ENCODE measurements around the gene CSF3R. TPM values are rescaled to one million over a fixed set of nuclear protein-coding genes. Genes with fewer than 3 reads are reported as not detected.

CSF3R gene
- polyA plus RNA-seq, 1 of the 3 experiments (the other 2 are of a cell fraction), result not detected

DNA sequence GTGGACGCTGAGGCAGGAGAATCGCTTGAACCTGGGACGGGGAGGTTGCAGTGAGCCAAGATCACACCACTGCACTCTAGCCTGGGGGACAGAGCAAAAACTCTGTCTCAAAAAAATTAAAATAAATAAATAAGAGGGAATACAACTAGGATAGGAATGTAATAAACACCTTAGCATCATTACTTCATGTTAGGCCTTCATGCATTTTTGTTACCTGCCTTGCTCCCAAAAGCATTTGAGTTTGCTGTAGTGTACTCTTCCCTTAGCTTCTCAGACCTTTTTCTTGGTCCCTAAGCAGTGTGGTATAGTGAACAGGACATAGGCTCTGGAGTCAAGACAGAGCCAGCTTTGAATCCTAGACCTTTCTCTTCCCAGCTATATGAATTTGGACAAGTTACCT lies 29.7 kb downstream of the CSF3R start:
- H3F3A ChIP-seq (replicated peaks; ENCODE audit: insufficient read depth), result peaks cover 16% of the 10 kb centered on the region
- H3K4me2 ChIP-seq, result no peak overlapping the region
- CTCF ChIA-PET, result no interaction called here
- WGBS (ENCODE audit: low lambda C conversion rate), result 91% methylated on average over 3 of the region's 3 CpGs
- H3K9me3 ChIP-seq, result no peaks in the 10 kb centered on the region
- no peak overlapping the region for H3K9ac ChIP-seq
- H3K9me2 ChIP-seq, result no peaks in the 10 kb centered on the region
- H3K27me3 ChIP-seq (ENCODE audit: insufficient read depth), result no peaks in the 10 kb centered on the region
- H3K36me3 ChIP-seq (replicated peaks in 1 of 2; ENCODE audit: control insufficient read depth in 1 of 2, insufficient read depth in 2 of 2, low read length in 1 of 2), result peaks cover 26 to 31% of the 10 kb centered on the region in 2 experiments
- no peak overlapping the region for H2AFZ ChIP-seq (ENCODE audit: low read depth)
- POLR2A ChIA-PET, result interaction anchor here (1.8 kb wide), 1 partner anchor 11 kb away, joined by 4 read pairs; the partner anchor contains the start of gene MRPS15
- TF ChIP-seq MAX (IDR thresholded peaks at IDR 0.05; ENCODE audit: low read depth) (no peak), ELF1 (IDR thresholded peaks at IDR 0.05) (no peak), EZH2phosphoT487 (IDR thresholded peaks at IDR 0.05; ENCODE audit: borderline replicate concordance, low read depth) (no peak)
- TF ChIP-seq, protein P1, sequence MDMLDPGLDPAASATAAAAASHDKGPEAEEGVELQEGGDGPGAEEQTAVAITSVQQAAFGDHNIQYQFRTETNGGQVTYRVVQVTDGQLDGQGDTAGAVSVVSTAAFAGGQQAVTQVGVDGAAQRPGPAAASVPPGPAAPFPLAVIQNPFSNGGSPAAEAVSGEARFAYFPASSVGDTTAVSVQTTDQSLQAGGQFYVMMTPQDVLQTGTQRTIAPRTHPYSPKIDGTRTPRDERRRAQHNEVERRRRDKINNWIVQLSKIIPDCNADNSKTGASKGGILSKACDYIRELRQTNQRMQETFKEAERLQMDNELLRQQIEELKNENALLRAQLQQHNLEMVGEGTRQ (IDR thresholded peaks at IDR 0.05; ENCODE audit: borderline replicate concordance, low read depth, low read length), result no peak
- H4K20me1 ChIP-seq (ENCODE audit: insufficient read depth), result no peaks in the 10 kb centered on the region
- H3K4me1 ChIP-seq (ENCODE audit: control insufficient read depth in 1 of 2, insufficient read depth in 2 of 2, low read depth in 1 of 2, low read length in 1 of 2), result peaks cover 0 to 8% of the 10 kb centered on the region in 2 experiments; a peak in 1 of 4 replicates
- no peak overlapping the region for H3K27ac ChIP-seq (ENCODE audit: low read depth in 2 of 2, low read length in 1 of 2)
- peaks cover 7% of the 10 kb centered on the region for H3K79me2 ChIP-seq (ENCODE audit: insufficient read depth)
- H3K4me3 ChIP-seq (ENCODE audit: low read depth in 2 of 2, low read length in 1 of 2), result no peak overlapping the region
- DNase-seq, result no peak

DNA sequence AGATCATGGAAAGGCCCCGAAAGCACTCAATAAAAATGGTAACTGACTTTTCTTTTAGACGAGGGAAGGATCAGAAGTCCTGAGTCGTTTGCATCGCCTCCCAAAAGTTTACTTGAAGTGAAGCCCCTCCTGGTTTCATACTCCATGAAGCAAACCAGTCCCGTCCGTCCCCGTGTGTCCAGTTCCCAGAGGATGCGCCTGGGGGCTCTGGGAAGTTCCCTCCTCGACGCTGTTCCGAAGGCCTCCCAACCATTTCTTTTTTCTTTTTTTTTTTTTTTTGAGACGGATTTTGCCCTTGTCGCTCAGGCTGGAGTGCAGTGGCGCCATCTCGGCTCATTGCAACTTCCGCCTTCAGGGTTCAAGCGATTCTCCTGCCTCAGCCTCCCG lies 31.8 kb downstream of the CSF3R start:
- Histone ChIP-seq H4K20me1 (ENCODE audit: insufficient read depth) (no peaks in the 10 kb centered on the region), H3K79me2 (ENCODE audit: insufficient read depth) (peaks cover 7% of the 10 kb centered on the region), H3F3A (replicated peaks; ENCODE audit: insufficient read depth) (peaks cover 12% of the 10 kb centered on the region), H3K4me2 (peak overlapping the region; percentile 91), H3K9ac (peak overlapping the region; percentile 85), H3K4me1 (ENCODE audit: control insufficient read depth in 1 of 2, insufficient read depth in 2 of 2, low read depth in 1 of 2, low read length in 1 of 2) (peaks cover 0 to 8% of the 10 kb centered on the region in 2 experiments; a peak in 1 of 4 replicates), H3K36me3 (replicated peaks in 1 of 2; ENCODE audit: control insufficient read depth in 1 of 2, insufficient read depth in 2 of 2, low read length in 1 of 2) (peaks cover 9 to 17% of the 10 kb centered on the region in 2 experiments), H3K9me2 (no peaks in the 10 kb centered on the region), H3K27me3 (ENCODE audit: insufficient read depth) (no peaks in the 10 kb centered on the region), H3K4me3 (ENCODE audit: low read depth in 2 of 2, low read length in 1 of 2) (peak overlapping the region; percentile 74 to 80), H2AFZ (ENCODE audit: low read depth) (peak overlapping the region; percentile 91), H3K27ac (ENCODE audit: low read depth in 2 of 2, low read length in 1 of 2) (peak overlapping the region; percentile 91 to 94), H3K9me3 (no peaks in the 10 kb centered on the region)
- ChIA-PET CTCF (interaction anchor here (0.8 to 1.8 kb wide), 6 partner anchors 17 to 316 kb away, joined by 3 to 6 read pairs (median 3); no protein-coding TSS in a partner anchor), POLR2A (interaction anchor here (0.9 to 2.8 kb wide), 4 partner anchors 8 to 64 kb away, joined by 3 to 22 read pairs (median 4); partner anchors contain the start of gene MRPS15)
- WGBS (ENCODE audit: low lambda C conversion rate), result 35% methylated on average over 18 of the region's 18 CpGs
- peak; percentile 58 for DNase-seq
- no peak for TF ChIP-seq NFIC (IDR thresholded peaks at IDR 0.05; ENCODE audit: borderline replicate concordance)
- no peak for TF ChIP-seq RXRA (IDR thresholded peaks at IDR 0.05; ENCODE audit: borderline replicate concordance, low read depth)
- no peak for TF ChIP-seq FOXJ3 (CRISPR knock-in tag; IDR thresholded peaks at IDR 0.05)
- TF ChIP-seq MAX (IDR thresholded peaks at IDR 0.05; ENCODE audit: low read depth), result no peak
- no peak for TF ChIP-seq EP300 (IDR thresholded peaks at IDR 0.05; ENCODE audit: borderline replicate concordance in 1 of 2, low read depth in 1 of 2, low read length in 1 of 2)
- no peak for TF ChIP-seq TCF12 (IDR thresholded peaks at IDR 0.05)
- TF ChIP-seq, protein P2, sequence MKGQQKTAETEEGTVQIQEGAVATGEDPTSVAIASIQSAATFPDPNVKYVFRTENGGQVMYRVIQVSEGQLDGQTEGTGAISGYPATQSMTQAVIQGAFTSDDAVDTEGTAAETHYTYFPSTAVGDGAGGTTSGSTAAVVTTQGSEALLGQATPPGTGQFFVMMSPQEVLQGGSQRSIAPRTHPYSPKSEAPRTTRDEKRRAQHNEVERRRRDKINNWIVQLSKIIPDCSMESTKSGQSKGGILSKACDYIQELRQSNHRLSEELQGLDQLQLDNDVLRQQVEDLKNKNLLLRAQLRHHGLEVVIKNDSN (IDR thresholded peaks at IDR 0.05; ENCODE audit: borderline replicate concordance, low read depth), result no peak
- TF ChIP-seq, protein P1 (IDR thresholded peaks at IDR 0.05; ENCODE audit: borderline replicate concordance, low read depth, low read length), result no peak
- no peak for TF ChIP-seq JUND (IDR thresholded peaks at IDR 0.05)
- no peak for TF ChIP-seq RFX5 (IDR thresholded peaks at IDR 0.05; ENCODE audit: low read length)
- no peak for TF ChIP-seq TAF1 (IDR thresholded peaks at IDR 0.05; ENCODE audit: borderline replicate concordance, low read depth, low read length)
- no peak for TF ChIP-seq SMC3 (IDR thresholded peaks at IDR 0.05; ENCODE audit: low read depth, low read length)
- no peak for TF ChIP-seq ELF1 (IDR thresholded peaks at IDR 0.05)
